ENCODE data around the gene KATNBL1.
"Not testable (repeated sequence)": the region's sequence is repeated elsewhere in the genome, so short reads cannot be mapped to it uniquely, and the experiment has no call there.

DNA sequence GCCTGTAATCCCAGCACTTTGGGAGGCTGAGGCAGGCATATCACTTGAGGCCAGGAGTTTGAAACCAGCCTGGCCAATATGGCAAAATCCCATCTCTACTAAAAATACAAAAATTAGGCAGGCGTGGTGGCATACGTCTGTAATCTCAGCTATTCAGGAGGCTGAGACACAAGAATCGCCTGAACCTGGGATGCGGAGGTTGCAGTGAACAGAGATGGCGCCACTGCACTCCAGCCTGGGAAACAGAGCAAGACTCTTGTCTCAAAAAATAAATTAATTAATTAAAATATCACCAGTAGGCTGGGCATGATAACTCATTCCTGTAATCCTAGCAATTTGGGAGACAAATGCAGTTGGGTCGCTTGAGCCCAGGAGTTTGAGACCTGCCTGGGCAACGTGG lies 16.6 kb downstream of the KATNBL1 start:
- TF ChIP-seq POLR2A (IDR thresholded peaks at IDR 0.05): not testable (repeated sequence)
- TF ChIP-seq, protein P1, sequence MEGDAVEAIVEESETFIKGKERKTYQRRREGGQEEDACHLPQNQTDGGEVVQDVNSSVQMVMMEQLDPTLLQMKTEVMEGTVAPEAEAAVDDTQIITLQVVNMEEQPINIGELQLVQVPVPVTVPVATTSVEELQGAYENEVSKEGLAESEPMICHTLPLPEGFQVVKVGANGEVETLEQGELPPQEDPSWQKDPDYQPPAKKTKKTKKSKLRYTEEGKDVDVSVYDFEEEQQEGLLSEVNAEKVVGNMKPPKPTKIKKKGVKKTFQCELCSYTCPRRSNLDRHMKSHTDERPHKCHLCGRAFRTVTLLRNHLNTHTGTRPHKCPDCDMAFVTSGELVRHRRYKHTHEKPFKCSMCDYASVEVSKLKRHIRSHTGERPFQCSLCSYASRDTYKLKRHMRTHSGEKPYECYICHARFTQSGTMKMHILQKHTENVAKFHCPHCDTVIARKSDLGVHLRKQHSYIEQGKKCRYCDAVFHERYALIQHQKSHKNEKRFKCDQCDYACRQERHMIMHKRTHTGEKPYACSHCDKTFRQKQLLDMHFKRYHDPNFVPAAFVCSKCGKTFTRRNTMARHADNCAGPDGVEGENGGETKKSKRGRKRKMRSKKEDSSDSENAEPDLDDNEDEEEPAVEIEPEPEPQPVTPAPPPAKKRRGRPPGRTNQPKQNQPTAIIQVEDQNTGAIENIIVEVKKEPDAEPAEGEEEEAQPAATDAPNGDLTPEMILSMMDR (IDR thresholded peaks at IDR 0.05): not testable (repeated sequence)
